Hematopoietic multipotent progenitor cell treated with erythropoietin and hydrocortisone succinate and interleukin-3 and kit ligand, for 8 days (in vitro differentiated cells): ENCODE measurements around the gene NEDD8.

ENCODE experiments used
- DNase-seq: peaks from one replicate; pipeline ENCODE4 v3.0.0-alpha.2; 2015

Gene NEDD8

GRCh38 chr14:24232121-24232644 is at the start of gene NEDD8:
Gene NEDD8 (minus strand): TSS chr14:24232367. CDS start chr14:24232267, 100 bp downstream.
- DNase-seq = peak; percentile 94

DNA sequence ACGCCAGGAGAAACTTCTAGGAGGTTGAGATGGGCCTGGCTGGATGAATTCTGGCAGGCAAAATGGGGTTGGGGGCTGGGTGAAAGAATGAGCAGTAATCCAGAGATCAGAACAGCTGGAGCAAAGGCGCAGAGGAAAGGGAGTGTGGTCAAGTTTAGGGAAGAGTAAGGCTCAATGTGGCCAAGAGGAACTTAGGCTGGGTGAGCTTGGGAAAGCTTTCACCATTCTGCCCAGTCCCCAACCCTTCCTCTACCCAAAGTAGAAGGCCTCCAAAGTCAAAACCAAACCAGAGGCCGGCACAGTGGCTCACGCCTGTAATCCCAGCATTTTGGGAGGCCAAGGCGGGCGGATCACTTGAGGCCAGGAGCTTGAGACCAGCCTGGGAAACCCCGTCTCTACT is 49.5 kb upstream of the NEDD8 start:
- DNase-seq = no peak

- no peak for DNase-seq
These were observed 48.8 kb upstream of the NEDD8 start for GRCh38 chr14:24280797-24281460.

- DNase-seq = peak; percentile 87
These were observed 47.4 kb upstream of the NEDD8 start for GRCh38 chr14:24279301-24280186.

DNA sequence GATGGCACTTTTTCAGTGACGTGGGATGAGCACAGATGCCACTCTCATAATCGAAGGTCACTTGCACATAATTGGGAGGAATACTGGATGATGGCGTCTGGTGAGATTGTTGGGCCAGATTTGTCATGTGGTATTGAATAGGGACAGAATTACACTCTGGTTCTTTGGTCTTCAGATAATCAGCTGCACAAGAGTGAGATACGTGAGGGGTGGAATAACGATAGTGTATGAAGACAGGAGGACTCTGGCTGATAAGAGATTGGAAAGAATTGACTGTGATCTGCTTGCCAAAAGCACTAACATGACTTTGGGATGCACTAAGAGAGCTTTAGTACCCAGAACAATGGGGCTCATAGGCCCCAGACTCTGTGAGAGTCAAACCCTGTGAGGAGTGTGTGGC is 46.3 kb upstream of the NEDD8 start:
- DNase-seq = peak; percentile 64

DNA sequence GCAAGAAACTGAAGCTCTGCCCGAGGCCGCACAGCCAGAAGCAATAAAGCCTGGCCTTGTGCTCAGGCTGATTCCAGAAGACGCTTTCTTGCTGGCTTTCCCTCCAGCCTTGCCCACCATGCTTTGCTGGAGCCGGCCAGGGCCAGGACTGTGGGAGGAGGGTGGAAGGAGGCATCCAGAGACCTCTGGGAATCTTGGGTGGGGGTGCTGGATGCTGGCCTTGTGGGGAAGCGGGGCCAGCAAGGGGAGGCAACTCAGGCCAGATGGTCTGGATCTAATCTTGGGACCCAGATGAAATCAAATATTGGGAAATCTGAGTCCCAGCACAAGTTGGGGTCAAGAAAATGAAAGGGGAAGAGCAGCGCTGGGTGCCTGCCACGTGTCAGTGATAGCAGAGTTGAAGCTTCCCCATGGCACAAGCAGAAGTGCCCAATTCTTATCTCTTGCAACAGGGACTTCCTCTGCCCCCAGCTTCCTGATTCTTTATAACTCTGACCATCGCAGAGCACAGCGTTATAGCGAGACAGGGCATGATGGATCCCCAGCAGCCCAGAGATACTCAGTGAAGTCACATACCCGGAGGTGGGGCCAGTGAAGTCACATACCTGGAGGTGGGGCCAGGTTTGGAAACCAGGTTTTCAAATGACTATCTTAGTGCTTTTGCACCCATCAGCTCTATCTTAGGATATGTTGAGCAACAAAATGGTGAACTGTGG is 45.6 kb upstream of the NEDD8 start:
- DNase-seq = peak; percentile 79

DNA sequence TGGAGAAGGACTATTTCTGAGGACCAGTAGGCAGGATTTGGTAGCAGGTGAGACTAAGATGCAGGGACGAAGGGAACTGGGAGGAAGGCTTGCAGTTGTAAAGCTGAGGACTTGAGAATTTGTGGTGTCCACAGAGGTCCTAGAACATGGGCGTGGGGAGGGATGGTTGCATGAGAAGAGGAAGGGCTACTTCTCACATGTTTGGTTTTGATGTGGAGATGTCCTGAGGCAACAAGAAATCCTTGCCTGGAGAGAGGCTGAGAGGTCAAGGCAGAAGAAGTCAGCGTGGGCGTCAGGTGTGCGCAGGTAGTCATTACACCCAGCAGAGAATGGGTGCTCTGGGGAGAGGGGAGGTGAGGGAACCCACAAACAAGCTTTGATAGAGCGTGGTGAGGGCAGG is 44.9 kb upstream of the NEDD8 start:
- no peak for DNase-seq

DNA sequence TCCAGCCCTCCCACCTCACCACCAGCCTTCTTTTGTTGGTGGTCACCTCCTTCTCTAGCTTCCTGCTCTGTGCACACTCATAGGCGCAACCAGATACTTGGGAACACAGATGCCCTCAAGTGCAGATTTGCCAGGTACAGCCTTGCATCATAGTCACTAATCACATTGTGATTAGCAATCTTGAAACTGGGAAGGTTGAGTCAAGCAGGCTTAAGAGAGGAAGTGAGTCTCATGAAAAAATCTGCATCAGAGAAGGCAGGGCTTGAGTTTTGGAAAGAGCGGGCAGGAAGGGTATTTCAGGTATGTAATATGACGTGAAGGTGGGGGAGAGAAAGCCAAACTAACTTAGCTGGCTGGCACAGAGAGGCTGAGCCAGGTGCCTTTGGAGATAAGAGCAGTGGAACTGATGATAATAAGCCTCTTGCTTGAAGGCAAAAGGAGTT is 42.0 kb upstream of the NEDD8 start:
- peak; percentile 72 for DNase-seq

DNA sequence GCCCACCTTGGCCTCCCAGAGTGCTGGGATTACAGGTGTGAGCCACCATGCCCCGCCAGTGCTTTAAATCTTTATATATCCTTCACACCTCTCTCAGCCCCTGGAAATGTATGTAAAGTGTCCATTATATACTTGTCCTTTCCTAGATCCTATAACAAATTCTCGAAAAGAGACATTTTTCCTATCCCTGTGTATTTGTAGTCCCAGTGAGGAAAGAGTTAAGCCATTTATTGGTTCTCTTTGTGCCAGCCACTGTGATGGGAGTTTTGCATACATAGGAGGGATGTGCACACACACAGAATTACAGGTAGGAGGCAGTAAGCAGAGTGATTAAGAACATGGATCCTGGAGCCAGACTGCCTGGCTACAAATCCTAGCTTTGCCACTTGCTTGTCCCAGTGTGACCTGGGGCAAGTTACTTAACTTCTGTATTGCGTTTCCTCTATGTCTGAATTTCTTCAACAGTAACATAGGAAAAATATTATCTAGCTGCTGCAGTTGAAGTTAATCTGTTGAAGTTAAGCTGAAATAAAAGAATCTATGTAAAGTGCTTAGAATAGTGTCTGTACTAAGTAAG is 41.3 kb upstream of the NEDD8 start:
- DNase-seq = peak; percentile 31

- no peak for DNase-seq
These were observed 40.3 kb upstream of the NEDD8 start for GRCh38 chr14:24272467-24272866.

- DNase-seq = no peak
These were observed 39.7 kb upstream of the NEDD8 start for GRCh38 chr14:24271834-24272263.

GRCh38 chr14:24271134-24271833 is 39.1 kb upstream of the NEDD8 start, which contains the start of gene RABGGTA:
Gene RABGGTA (minus strand): TSS chr14:24271597. CDS start chr14:24271115, 482 bp downstream.
- peak; percentile 90 for DNase-seq

DNA sequence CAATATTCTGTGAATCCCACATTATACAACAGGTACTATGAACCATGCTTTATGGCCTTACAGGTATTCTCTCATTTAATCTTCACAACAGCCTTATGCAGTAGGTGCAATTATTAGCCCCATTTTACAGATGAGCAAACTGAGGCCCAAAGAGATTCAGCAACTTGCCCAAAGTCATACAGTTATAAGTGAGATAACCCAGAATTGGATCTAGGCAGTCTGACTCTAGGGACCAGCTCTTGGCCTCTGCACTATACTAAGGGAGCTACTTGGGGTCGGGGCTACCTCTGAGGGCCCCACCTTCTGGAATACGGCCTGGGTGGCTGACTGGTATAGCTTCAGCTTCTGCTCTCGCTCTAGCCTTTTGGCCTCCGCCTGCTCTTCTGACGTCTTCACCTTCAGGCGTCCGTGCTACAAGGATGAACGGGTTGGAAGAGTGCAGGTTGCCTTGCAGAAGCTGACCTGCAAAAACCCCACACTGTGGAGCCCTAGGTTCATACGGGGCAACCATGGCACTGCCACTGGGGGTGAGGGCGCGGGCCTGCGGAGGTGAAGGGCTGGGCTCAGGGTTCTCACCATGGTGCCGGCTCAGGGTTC is 38.5 kb upstream of the NEDD8 start:
- no peak for DNase-seq

- no peak for DNase-seq
These were observed 37.9 kb upstream of the NEDD8 start for GRCh38 chr14:24269910-24270536.

- DNase-seq = no peak
These were observed 37.2 kb upstream of the NEDD8 start for GRCh38 chr14:24269368-24269767.

GRCh38 chr14:24268225-24268624 is 36.1 kb upstream of the NEDD8 start:
- no peak for DNase-seq

DNA sequence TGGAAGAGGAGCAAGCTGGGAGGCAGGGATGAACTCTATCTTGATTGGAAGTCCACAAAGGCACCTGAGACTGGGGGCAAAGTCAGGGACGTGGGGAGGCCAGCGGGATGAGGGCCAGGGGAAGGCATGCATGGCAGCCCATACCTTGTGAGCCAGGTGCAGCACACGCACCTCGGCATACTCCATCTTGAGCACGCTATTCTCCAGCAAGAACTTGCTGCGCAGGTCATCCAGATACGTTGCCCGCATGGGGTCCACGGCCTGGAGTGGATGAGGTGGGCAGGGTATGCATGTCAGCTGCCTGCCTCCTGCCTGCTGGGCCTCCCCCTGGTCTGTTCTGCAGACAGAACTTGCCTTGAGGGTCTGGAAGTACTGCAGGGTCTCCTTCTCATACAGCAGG is 35.3 kb upstream of the NEDD8 start:
- DNase-seq = no peak

- no peak for DNase-seq
These were observed 34.4 kb upstream of the NEDD8 start for GRCh38 chr14:24266344-24267244.

DNA sequence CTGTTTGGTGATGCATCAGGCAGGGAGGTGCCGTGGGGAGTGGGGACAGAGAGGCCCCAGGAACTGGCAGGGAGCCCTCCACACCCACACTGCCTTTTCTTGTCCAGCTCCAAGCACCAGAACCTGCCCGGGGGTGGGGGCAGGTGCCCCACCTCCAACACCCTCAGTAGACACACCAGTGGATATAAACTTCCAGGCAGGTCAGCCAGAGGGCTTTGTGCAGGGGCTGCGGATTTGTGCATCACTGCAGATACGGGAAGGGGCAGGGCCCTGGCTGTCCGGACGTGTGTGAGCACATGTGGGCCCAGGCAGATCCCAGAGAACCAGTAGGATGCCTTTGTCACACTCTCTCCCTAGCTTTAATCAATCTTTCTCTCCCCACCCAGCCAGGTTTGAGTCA is 32.1 kb upstream of the NEDD8 start:
- DNase-seq = no peak

DNA sequence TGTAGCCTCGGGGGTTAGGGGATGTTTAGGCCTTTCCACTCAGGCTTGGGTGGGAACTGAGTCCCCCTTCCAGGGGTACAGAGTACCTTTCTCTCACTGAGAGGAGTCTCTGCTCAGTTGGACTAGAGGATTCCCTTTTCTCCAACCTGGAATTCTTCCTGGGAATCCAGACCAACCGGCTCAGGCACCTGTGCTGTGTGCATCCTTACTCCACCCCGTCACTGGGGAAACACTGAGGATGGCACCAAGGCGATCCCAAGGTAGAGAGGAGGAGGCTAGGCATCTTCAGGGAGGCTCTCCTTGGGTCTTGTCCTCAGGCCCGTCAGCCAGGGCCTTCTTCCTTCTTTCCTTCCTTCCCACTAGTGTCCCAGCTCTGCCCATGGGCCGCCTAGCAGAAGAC is 31.7 kb upstream of the NEDD8 start:
- DNase-seq = no peak
